Breast epithelium (tissue), 3 donors: ENCODE measurements around the gene SLC66A1.

ENCODE experiments used
- POLR2AphosphoS5 ChIP-seq, 3 donors: sonication (generic); formaldehyde crosslinking; IDR thresholded peaks; one replicate each; pipeline ENCODE4 v1.6.1; 2017; ENCODE audit warnings: antibody characterized with exemption in 3 of 3
- TF ChIP-seq, protein P1 (sequence below), 3 donors: fragments of 450-650 bp; IDR thresholded peaks; one replicate each; pipeline ENCODE4 v1.5.1; 2016 to 2017; ENCODE audit warnings: antibody characterized with exemption in 3 of 3, mild to moderate bottlenecking in 3 of 3, moderate library complexity in 3 of 3

DNA sequence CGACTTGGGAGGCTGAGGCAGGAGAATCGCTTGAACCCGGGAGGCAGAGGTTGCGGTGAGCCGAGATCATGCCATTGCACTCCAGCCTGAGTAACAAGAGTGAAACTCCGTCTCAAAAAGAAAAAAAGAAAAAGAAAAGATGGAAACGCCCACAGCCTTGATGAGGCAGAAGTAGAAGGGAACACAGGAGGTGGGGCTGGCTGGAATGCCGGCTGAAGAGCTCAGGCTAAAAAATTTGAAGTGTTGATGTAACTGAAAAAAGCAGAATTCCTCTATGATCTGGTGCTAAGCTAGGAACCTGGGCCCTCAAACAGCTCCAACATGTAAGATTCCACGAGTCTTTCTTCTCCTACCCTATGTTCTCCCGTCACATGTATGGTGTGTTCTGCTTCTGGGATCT, 53.6 kb downstream of the SLC66A1 start:
- TF ChIP-seq, protein P1, sequence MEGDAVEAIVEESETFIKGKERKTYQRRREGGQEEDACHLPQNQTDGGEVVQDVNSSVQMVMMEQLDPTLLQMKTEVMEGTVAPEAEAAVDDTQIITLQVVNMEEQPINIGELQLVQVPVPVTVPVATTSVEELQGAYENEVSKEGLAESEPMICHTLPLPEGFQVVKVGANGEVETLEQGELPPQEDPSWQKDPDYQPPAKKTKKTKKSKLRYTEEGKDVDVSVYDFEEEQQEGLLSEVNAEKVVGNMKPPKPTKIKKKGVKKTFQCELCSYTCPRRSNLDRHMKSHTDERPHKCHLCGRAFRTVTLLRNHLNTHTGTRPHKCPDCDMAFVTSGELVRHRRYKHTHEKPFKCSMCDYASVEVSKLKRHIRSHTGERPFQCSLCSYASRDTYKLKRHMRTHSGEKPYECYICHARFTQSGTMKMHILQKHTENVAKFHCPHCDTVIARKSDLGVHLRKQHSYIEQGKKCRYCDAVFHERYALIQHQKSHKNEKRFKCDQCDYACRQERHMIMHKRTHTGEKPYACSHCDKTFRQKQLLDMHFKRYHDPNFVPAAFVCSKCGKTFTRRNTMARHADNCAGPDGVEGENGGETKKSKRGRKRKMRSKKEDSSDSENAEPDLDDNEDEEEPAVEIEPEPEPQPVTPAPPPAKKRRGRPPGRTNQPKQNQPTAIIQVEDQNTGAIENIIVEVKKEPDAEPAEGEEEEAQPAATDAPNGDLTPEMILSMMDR (IDR thresholded peaks at IDR 0.05): no peak
- TF ChIP-seq POLR2AphosphoS5 (IDR thresholded peaks at IDR 0.05): no peak
